Measurements from ENCODE around the gene UBL7.

DNA sequence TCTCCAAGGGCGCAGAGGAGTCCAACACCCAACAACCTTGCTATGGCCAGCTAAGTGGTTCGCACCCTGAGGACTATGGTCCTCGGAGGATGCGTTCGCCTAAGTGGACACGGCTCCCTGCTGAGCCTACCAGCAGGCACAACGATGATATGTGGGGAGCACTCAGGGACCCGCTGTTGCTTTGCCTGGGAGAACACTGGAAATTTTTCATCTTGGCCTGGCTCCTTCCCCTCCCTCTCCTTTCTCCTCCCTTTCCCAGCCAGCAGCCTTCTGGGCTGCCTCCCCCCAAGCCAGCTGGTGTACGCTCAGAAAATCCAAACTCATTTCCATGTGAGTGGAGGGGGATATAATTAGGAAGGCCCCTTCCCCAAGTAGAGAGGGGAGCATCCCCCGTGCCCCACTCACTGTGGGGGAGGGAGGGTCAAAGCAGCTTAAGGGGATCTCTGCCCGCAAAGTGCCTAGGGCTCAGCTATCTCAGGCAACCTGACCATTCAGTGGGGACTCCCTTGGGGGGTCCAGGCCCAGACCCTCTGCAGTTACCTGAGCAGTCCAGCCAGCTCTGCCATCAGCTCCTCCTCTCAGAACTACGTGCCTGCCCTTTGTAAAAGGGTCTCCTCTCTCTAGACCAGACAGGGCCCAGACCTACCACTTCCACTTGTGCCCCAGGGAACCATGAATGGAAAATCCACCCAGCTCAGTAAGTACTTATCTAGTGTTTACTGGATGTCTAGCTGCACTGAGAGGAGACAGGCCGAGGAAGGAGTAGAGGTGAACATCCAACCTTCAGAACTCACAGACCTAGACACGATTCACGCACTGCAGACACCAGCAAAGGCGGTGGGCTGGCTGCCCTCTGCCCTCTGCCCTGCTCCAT is 26.5 kb downstream of the UBL7 start:
- TF ChIP-seq TAF1 (IDR thresholded peaks at IDR 0.05; ENCODE audit: borderline replicate concordance, insufficient read depth, low read length), result no peak
- no peak for TF ChIP-seq POLR2AphosphoS5 (IDR thresholded peaks at IDR 0.05; ENCODE audit: low read depth, low read length)
- TF ChIP-seq, protein P1, sequence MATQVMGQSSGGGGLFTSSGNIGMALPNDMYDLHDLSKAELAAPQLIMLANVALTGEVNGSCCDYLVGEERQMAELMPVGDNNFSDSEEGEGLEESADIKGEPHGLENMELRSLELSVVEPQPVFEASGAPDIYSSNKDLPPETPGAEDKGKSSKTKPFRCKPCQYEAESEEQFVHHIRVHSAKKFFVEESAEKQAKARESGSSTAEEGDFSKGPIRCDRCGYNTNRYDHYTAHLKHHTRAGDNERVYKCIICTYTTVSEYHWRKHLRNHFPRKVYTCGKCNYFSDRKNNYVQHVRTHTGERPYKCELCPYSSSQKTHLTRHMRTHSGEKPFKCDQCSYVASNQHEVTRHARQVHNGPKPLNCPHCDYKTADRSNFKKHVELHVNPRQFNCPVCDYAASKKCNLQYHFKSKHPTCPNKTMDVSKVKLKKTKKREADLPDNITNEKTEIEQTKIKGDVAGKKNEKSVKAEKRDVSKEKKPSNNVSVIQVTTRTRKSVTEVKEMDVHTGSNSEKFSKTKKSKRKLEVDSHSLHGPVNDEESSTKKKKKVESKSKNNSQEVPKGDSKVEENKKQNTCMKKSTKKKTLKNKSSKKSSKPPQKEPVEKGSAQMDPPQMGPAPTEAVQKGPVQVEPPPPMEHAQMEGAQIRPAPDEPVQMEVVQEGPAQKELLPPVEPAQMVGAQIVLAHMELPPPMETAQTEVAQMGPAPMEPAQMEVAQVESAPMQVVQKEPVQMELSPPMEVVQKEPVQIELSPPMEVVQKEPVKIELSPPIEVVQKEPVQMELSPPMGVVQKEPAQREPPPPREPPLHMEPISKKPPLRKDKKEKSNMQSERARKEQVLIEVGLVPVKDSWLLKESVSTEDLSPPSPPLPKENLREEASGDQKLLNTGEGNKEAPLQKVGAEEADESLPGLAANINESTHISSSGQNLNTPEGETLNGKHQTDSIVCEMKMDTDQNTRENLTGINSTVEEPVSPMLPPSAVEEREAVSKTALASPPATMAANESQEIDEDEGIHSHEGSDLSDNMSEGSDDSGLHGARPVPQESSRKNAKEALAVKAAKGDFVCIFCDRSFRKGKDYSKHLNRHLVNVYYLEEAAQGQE (IDR thresholded peaks at IDR 0.05; ENCODE audit: insufficient read depth in 1 of 2, low read depth in 2 of 2, low read length in 2 of 2), result no peak
- no peak for TF ChIP-seq SIN3A (IDR thresholded peaks at IDR 0.05; ENCODE audit: borderline replicate concordance, insufficient read depth, low read length)
- no peak for TF ChIP-seq FOXP2 (optimal IDR thresholded peaks at IDR 0.05; ENCODE audit: borderline replicate concordance, extremely low read depth, extremely low read length, insufficient read depth)
